ENCODE results near the gene OR11G2.

DNA sequence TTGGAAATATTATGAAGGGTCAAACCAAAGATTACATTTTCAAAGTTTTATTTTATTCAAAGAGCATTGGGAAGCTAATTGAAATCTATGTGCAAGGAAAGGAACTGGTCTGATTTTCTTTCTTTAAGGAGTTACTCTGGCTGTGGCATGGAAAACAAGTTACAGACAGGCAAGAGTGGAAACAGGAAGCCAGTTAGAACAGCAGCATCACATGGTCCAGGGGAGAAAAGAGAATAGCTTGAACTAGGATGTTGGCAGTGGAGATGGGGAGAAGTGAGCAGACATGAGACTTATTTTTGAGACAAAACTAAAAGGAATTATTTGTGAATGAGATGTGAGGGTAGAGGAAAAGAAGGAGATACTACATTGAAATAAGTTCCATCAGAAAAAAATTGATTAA lies 3.4 kb downstream of the OR11G2 start:
- no peak for TF ChIP-seq POLR2A (IDR thresholded peaks at IDR 0.05; ENCODE audit: low read length)
- TF ChIP-seq GATA1 (IDR thresholded peaks at IDR 0.05; ENCODE audit: low read depth, low read length) = no peak

Data from erythroblast (primary cell).